HG03045 (cell line): Measurements from ENCODE around the gene CLDN8.

Source experiments
- ATAC-seq: cut with Tn5 transposase; IDR thresholded peaks from one replicate; pipeline ENCODE4 v1.9.1; 2021; ENCODE audit warnings: mild to moderate bottlenecking, moderate library complexity; ENCODE audit not compliant: unreplicated experiment

Gene CLDN8

GRCh38 chr21:30206551-30207251, 9.2 kb downstream of the CLDN8 start:
- ATAC-seq = no peak

- ATAC-seq = no peak
Measured at GRCh38 chr21:30200000-30200399, 15.9 kb downstream of the CLDN8 start.

GRCh38 chr21:30194701-30195299, 21.1 kb downstream of the CLDN8 start:
- ATAC-seq = no peak

GRCh38 chr21:30193201-30193600, 22.7 kb downstream of the CLDN8 start:
- no peak for ATAC-seq

GRCh38 chr21:30190554-30190953, 25.3 kb downstream of the CLDN8 start:
- no peak for ATAC-seq

- no peak for ATAC-seq
Measured at GRCh38 chr21:30189773-30190172, 26.1 kb downstream of the CLDN8 start.

- ATAC-seq = no peak
Measured at GRCh38 chr21:30186242-30186641, 29.7 kb downstream of the CLDN8 start.

GRCh38 chr21:30168086-30168485, 47.8 kb downstream of the CLDN8 start:
- ATAC-seq = no peak

GRCh38 chr21:30166705-30167104, 49.2 kb downstream of the CLDN8 start, which contains the start of gene CLDN17:
TSS of gene CLDN17 (minus strand) at chr21:30166805. CDS start at chr21:30166617, 188 bp downstream.
- ATAC-seq = no peak

GRCh38 chr21:30166171-30166570, 49.7 kb downstream of the CLDN8 start:
- ATAC-seq = no peak

- no peak for ATAC-seq
Measured at GRCh38 chr21:30164796-30165195, 51.1 kb downstream of the CLDN8 start.
